NCI-H748 treated with DMSO at 0.1 percent for 48 hours (cell line): ENCODE measurements around the gene SLC49A3.

ENCODE experiments used
- DNase-seq: peaks from one replicate; lab custom pipeline; 2025; lab: John Stamatoyannopoulos, UW

SLC49A3 gene

GRCh38 chr4:633406-633805 lies 55.5 kb downstream of the SLC49A3 start:
- no peak for DNase-seq

- DNase-seq: no peak
Measured at GRCh38 chr4:632926-633325, 56.0 kb downstream of the SLC49A3 start.

- DNase-seq: no peak
Measured at GRCh38 chr4:632196-632790, 56.7 kb downstream of the SLC49A3 start.
